HG03135 (cell line): ENCODE measurements around the gene GPC6.

Source experiments
- ATAC-seq: cut with Tn5 transposase; IDR thresholded peaks from one replicate; pipeline ENCODE4 v1.9.1; 2021; ENCODE audit warnings: mild to moderate bottlenecking, moderate library complexity; ENCODE audit not compliant: unreplicated experiment

Gene GPC6

DNA sequence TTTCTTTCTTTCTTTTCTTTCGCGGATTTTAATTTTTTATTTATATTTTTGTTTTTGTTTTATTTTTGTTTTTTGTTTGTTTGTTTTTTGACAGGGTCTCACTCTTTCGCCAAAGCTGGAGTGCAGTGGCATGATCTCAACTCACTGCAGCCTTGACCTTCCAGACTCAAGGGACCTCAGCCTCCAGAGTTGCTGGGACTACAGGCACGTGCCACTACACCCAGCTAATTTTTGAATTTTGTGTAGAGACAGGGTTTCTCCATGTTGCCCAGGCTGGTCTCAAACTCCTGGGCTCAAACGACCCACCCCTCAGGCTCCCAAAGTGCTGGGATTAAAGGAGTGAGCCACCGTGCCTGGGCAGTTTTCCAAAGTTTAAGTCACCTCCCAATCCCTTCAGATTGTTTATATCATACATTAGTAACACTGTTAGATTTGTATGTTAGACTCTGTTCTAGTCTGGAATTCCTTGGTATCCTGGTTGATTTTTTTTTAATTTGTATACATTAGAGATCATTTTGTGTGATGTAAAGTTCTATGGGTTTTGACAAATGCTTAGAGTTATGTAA, 655.6 kb downstream of the GPC6 start:
- ATAC-seq, result no peak

DNA sequence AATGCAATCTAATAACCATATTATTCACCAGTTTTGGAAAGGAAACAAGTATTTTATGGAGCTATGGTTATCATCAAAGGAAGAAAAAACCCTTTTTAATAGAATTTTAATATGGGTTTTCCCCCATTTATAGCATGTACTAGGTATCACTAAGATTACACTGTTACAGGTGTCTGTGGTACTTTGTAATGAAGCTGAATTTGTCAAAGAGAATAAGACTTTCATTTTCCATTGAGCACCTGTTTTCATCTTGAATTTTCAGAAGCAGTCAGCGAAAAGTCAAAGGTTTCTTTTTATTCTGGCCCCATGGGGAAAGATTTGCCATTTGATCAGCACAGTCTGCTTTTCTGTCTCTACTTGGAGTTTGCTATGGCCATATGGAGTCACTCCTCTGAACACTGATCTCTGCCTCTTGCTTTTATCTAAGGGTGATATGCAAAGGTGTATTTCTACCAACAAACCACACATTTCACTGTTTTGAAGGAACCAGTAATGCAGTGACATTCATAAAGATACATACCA, 662.9 kb downstream of the GPC6 start:
- no peak for ATAC-seq

DNA sequence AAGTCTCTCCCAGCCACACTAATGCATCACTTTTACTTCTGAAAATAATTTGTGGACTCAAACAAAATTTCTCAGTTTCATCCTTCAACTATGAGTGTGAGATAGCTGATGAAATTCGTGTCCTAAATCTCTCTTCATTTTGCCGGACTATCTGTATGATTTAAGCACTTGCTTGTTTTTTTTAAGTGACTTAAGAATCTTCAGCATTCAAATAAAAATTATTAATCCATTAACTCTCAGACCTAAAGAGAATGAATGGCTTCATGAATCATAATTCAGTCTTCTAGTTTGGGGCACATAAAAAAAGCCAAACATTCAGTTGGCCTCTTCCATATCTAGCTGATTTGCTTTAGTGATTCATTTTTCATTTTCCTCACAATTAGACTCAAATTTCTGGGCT, 673.4 kb downstream of the GPC6 start:
- ATAC-seq, result no peak

DNA sequence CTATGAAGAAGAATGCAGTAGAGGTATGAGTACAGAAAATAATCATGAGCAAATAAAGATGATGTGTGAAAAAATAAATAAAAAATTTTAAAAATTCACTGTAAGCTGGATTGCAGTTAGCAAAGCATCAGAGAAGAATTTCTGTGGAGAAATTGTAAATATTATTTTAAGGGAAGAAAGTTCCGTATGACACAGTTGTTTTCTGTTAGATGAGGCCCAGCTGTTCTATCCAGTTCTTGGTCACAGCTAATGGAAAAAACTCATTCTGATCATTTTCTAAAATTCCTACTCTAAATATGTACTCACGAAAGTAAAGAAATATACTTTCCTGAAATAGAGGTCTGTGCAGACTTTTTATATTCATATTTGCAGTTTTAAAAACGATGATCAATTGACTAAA, 674.1 kb downstream of the GPC6 start:
- ATAC-seq, result no peak

DNA sequence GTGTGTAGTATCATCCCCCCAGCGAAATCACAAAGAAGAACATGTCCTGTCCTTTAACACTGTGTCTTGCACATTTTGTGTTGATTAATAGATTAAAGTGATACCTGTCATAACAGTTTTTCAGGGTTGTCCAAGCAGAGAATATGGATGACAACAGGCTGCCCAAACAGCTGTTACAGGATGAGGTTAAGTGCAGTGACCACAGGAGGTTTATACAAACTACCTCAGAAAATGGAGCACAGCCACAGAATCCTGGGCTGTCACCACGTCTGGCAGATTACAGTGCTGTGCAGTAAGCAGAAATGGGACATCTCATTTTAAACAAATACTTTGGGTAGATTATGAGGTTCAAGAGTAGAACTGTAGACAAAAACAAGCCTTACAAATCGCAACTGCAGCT, 677.3 kb downstream of the GPC6 start:
- ATAC-seq, result no peak

DNA sequence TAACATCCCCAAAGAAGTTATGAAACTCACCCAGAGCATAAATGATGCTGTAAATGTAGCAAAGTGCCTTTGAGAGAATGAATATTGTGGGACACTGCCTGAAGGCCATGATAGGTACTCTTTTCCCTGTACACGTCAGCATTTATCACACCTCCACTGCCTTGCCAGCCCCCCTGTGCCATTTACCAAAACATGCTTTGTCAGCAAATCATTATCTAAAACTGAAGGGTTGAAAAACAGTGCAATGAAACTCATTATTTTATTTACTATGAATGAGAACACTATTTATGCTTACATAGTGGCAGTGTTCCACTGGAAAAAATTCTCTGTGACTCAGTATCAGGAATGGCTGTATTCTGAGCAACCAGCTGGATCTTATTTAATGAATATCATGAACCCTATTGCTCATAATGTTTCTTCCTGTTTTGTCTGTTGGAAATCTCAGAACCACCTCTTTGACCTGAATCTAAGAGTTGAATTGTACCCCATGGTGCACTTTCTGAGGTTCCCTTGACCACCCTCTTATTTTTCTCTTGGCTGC, 688.7 kb downstream of the GPC6 start:
- no peak for ATAC-seq

DNA sequence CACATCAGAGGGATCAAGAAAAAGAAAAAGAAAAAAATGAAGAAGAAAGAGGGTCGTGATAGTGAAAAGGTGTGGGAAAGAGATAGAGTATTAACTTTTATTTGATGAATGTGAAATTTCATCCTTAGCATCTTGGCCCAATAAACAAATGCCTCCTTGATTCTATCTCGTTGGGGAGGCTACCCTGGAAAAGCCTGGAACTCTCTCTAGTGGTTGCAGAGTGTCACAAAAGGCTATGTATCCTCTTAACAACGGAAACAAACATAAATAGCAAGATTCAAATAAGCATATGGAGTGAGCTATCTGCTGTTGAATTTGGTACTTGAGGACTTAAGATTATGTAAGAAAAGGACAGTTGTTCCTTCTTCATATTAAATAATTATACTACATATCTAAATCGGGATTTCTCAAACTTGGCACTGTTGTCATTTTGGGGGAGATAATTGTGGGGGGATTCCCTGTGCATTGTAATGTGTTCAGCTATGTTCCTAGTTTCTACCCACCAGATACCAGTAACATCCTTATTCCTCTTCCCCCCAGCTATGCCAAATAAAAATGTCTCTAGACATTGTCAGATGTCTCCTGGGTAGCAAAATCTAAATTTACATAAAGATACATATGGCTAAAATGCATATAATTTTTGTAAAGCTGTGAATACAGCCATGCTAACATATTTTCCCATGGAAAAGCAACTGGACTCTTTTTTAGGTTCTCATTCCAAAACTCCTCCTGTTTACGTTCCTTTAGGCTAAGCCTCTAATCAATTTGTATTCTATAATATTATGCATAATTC, 695.7 kb downstream of the GPC6 start:
- ATAC-seq, result no peak

DNA sequence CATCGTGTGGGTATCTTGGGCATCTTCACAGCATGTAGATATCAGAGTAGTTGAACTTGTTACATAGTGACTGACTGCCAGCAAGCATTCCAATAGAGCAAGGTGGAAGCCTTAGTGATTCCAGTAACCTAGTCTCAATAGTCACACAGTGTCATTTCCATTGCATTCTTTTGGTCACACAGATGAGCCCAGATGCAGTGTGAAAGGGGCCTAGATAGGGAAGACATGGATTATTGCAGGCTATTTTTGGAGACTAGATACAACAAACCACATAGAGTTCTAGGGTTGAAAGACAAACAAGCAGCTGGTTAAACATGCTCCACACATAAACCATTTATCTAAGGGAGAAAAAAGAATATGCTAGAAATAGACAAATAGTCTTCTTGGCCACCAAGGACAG, 699.4 kb downstream of the GPC6 start:
- ATAC-seq, result no peak

DNA sequence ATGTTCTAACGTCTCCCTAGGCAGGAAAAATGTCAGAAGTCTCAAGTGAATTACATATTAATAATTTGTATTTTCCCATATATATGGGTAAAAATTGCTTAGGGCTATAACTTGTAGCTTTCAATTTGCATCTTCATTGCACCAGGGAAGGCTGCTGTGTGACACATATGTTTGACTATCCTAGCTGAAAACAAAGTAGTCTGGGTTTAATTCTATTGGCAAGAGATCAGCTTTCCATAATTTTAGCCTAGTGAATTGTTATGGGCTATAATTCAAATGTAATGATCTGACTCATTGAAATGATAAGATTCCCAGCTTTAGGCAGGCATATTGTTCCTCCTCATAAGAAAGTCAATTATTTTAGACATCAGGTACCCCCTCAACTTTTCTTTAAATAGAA, 699.8 kb downstream of the GPC6 start:
- ATAC-seq, result no peak

DNA sequence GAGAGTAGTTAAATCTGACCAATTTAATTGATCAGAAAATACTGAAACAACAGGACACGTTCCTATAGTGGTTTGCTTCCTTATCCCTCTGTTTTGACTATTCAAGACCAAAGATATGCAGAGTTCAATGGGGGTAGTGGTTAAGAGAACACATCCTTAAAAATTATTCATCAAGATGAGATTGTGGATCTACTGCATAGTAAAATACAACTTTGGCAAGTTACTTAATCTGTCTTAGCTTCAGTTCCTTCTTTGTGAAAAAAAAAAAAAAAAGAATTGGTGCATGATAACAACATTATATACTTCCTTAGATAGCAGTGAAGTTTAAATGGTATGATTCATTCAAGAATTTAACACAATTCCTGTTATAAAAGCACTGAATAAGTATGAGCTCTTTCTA, 700.8 kb downstream of the GPC6 start:
- no peak for ATAC-seq

DNA sequence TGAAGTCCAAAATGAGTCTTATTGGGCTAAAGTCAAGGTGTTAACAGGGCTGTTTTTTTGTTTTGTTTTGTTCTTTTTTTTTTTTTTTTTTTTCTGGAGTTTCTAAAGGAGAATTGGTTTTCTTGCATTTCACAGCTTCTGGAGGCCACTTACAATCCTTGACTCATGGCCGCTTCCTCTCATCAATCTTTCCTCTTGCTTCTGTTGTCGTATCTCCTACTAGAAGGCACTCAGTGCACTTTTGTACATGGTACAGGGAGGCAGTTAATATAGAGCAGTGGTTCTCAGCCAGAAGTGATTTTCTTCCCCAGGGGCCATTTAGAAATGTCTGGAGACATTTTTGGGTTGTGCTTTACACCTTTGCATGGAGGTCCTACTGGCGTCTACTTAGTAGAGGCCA, 706.3 kb downstream of the GPC6 start:
- no peak for ATAC-seq

DNA sequence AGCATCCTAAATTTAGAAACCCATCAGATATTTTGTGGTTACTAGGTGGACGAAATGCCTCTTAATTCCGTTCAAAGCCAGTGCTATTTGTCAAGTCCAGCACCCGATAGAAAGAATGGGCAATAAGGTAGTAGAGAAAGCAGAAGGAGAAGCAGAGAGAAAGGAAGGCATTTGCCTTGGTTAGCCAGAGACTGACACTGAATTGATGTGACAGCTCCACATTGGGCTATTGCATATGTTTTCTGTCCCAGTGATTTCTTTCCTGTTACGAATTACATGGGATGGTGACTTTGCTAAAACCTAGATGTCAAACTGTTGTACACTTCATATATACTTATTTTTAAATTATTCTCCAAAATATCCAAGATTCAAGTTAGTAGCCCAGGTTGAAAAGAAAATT, 710.3 kb downstream of the GPC6 start:
- ATAC-seq, result no peak

DNA sequence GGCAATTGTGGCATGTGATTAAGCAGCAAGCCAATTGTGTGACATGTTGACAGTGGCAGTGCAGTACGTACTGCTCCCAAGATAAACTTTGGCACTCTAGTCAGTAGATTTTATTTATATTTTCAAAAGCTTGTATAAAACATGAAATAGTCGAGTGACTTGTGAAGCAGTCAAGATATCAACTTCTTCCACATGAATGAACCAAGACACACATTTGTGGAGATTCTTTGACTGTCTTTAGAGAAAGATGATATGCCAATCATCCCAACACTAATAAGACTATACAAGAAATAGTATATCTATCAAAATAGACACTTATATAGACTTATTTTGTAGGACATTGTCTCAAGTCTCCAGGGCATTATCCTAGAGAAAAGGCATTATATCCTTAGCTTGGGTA, 714.8 kb downstream of the GPC6 start:
- no peak for ATAC-seq

DNA sequence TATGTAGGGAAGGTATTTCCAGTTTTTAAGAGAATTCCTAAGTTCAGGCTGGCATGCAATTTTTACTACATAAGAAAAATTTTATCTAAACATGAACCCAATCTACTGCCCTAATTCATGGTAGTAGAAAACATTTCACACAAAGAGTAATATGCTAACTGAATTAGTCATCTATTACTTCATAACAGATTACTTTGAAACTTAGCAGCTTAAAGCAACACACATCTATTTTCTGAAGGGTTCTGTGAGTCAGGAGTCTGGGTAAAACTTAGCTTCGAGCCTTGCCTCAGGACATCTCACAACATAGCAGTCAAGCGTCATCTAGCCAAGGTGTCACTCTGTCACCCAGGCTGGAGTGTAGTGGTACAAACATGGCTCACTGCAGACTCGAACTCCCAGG, 715.4 kb downstream of the GPC6 start:
- ATAC-seq, result no peak

DNA sequence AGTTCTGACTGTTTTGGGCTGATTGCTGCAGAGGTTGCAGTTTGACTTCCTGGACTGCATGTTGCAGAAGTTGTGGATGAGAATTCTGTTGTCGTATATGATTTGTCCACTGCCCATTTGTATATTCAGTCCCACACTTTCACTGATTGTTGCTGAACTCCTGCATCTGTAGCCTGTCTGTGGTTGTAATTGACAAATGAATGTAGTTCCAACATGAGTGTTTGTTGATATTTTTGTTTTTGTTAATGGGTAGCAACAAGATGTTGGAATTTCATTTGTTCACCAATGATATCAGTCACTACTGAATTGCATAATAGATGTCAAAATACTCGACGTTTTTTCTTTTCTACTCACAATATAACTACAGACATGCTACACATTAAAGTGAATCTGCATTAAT, 719.0 kb downstream of the GPC6 start:
- no peak for ATAC-seq

DNA sequence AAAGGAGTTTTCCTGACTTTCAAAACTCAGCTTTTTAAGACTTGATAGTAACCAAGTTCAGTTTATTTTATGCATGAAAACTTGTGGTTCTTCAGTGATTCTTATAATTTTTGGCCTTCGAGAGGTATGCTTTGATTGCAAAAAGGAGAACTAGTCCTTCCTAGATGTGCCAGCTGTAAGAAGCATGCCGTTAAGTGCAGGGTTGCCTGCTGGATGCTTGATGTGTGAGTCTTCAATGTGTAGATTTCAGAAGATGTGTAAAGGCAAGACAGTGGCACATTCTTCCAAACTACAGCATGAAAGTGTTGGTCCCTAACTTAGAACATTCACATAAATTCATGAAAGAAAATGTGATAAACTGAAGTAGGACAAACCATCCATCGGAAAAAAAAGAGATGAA, 720.4 kb downstream of the GPC6 start:
- ATAC-seq, result no peak

DNA sequence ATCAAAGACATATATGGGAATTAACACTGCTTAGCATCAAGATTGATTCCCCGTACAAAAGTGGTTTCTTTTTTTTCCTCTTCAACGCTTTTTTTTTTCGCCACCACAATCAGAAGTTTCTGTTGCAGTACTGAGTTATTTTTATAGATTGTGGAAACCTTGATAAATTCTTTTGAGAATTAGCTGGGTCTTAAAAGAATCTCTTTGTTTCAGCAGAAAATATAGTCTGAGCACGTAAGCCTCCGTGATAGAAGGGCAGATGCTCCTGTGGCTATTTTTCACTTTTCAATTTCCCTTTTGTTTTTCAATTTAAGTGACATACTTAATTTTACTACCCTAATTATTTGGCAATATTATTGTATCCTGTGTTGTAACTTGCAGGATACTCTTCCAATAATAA, 721.0 kb downstream of the GPC6 start:
- no peak for ATAC-seq

DNA sequence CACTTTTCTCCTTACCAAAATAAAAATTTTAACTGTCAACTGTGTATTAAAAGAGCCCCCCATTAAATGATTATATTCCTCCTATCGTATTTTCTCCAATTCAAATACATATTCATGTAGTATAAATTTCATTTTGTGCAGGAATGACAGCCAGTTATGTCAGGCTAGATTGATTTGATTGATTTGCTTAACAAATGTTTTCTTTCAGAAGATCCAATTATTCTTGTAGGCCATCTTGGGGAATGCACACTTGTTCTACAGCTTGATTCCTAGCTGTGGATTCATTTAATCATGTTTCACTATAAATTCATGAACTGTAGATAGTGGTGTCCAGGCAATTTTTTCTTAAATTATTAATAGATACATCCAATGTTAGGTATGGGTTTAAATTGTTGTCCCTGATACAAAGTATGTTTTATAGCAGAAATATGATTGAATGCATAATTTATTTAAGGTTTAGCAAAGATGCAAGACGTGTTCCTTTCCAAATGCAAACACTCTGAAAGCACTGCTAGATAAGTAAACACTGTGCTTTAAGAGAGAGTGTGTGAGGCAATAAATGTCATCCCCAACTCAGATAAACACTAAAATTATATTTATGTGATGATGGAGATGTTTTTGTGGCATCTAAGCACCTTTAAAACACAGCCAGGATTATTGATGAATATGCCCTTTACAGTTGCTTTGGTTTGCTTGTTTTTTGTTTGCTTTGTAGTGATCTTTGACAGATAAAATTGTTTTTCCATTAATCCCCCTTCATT, 721.7 kb downstream of the GPC6 start:
- ATAC-seq, result no peak

DNA sequence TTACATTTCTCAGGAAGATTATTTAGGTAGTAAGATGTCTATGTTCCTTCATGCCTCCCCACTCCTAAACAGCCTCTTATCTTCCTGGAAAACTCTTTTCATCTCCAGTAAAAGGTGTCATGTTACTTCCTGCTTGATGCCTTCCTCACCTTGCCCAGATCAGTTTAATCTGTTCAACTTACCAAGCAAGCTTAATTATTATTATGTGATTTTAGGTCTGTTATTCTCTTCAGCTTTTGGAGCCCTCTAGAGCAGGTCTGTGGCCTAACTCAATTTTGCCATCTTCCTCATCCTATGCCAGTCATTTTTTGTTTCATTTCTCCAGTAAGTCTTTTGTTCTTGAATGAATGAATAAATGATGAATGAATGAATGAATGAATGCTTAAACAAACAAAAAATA, 724.5 kb downstream of the GPC6 start:
- no peak for ATAC-seq

DNA sequence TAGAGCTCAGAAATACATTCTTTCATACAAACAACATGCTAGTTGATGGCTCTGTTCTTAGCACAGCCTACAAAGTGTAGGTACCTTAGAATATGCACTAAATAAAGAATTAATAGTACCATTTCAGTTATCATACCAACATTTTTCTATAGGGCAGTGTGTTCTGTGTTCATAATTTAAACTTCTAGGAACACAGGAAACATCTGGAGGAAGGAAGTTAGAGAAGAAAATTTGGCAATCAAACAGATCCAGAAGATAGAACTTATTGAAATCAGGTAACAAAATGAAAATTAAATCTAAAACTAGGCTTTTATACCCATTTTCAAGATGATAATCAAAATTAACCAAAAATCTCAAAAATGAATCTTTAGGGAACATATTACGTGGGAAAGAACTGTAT, 725.3 kb downstream of the GPC6 start:
- no peak for ATAC-seq

DNA sequence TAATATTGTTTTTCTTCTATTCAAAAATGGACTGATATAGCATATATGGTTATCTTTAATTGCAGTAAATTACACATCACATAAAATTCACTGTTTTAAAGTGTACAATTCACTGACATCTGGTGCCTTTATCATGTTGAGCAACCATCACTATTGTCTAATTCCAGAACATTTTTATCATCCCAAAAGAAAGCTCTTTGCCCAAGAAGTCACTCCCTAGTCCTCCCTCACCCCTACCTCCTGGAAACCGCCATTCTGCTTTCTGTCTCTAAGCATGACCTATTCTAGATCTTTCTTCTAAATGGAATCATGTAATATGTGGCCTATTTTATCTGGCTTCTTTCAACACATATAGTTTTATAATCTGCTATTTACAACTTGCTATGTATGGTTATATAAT, 727.2 kb downstream of the GPC6 start:
- ATAC-seq, result no peak

DNA sequence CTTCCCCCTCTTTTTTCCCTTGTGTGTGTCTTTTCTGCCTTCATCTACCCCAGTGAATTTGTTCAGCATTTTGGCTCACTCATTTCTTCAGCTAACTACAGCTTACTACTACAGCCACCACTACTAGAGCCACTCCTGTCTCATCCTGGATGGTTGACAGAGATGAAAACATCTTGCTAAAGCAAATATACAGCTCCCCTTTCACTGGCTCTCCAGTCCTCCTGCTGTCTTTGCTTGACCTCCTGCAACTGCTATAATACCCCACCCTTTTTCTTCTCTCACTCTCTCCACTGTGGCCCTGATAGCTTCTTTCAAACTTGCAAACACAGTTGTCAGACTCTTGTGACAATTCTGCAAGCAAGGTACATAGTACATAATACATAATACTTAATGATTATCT, 729.3 kb downstream of the GPC6 start:
- no peak for ATAC-seq
